HG02981 (cell line): Measurements from ENCODE around the gene CFP.

Source experiments
- ATAC-seq: cut with Tn5 transposase; IDR thresholded peaks from one replicate; pipeline ENCODE4 v1.9.1; 2021; ENCODE audit warnings: mild to moderate bottlenecking, moderate library complexity; ENCODE audit not compliant: unreplicated experiment

The CFP gene

DNA sequence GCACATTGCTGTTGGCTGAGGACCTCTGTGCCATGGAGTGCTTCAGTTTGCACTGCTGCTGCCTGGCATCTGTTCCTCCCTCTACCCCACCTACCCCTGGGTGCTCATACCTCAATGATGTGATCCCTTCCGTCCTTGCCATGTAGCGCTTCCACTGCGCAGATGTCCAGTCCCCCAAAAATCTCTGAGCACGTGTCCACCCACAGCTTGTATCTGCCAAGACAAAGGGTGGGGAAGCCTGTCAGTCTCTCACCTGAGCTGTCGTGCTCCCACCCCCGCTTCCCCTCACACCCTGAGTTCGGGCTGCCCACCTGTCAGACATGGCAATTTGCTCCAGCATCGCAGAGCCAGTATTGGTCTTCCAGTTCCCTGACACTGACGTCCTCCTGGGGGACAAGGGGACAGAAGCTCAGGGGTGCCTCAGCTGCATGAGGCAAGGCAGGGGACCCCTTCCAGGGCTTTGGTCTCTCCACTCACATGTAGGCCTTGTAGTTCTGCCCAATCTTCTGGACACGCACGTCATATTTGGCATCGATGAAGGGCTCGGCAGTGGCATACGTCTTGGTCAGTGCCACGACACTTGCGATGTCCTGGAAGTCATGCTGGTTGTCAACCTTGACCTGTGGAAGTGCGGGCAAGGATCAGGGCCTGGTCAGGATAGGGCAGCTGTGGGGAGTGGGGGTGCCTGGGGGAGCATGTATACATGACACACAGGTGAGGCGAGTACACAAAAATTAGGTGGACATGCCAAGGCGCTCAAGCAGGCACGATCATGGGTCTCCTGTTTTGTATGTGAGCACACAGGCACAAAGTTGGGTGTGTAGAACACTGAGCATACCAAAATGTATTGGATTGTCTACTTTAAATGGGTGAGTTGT, 53.5 kb downstream of the CFP start:
- ATAC-seq = no peak

DNA sequence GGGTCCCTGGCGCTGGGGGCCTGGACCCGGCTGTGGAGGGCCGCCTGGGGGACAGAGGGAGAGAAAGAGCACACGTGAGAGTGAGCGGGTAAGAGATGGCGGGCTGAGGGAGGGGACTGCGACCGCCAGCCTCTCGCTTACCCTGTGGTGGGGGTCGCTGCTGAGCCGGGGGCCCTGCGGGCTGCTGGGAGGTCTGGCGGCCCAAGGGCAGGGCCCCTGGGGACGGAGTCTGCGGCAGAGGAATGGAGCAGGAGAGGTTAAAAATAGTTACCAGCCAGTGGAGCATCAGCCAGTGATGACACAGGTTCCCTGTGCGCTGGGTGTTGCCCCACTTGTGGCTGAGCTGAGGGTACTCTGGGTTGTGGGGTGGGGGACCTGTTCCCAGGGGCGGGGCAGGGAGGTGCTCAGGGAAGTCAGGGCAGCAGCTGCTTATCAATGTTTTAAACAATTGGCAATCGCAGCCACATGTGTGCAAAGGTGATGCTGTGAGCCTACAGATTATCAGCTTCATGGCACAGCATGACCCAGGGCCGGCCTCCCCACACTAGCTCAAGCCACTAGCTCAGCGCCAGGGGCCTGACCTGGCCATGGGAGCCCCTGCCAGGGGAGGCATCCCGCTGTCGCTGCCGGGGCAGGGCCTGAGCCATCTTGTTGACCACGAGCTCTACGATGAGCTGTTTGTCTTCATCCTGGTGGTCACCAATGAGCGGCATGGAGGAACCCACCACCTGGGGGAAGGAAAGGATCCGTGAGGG, 55.0 kb downstream of the CFP start:
- ATAC-seq = no peak

DNA sequence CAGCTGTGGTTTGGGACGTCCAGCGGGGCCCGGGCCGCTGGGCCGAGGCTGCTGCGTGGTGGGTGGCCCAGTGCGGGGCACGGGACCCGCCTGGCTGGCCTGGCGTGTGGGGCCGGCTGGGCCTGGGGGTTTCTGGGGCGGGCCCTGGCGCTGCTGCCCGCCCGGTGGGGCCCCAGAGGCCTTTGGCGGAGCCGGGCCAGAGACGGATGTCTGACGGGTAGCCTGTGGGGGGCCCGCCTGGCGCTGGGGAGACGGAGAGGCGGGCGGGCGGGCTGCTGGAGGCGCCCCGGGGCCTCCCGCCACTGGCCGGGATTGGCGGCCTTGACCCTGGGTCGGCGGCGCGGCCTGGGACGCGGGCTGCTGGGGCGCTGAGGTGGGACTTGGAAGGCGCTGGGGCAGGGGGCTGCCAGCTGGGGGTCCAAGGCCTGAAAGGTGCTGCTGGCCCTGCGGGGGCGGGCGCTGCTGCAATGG, 55.6 kb downstream of the CFP start:
- ATAC-seq = no peak

DNA sequence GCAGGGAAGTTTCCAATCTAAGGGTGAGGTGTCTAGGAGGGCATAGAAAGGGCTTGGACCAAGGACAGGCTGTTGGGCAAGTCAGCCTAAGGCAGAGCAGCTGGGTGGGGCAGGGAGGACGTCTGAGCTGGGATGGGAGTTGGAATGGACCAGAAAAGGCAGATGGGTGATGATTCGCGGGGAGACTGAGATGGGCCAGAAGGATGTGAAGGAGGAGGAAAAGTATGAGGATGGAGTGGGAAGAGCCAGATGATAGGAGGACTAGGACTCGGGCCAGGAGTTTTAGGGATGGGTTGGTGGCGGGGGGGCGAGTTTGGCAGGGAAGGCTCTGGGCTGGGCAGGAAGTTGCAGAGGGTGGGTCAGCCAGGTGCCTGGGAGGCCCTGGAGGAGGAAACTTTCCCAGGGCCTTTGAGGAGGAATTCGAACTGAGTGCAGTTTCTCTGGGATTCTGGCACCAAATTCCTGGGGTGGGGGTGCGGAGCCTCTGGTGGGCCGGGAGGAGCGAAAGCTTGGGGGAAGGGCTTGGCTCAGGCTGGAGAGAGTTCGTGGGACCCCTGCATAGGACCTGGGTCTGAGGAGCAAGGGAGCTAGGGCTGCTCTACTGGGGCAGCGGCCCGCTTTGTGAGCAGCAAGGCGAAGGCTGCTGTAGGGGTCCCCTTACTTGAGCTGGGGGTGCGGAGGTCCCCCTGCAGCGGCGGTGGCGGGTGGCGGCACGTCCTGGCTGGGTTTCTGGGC, 56.2 kb downstream of the CFP start:
- ATAC-seq = no peak
